ENCODE data around the gene HS6ST3. TPM values are rescaled to one million over a fixed set of nuclear protein-coding genes. Genes with fewer than 3 reads are reported as not detected.

The HS6ST3 gene
- total and polyA plus RNA-seq, 9 of the 15 experiments (the other 6 are each of a cell fraction or from before 2014, with no cell fraction given): not detected

- no peaks in the 10 kb centered on the region for H3K9me3 ChIP-seq (replicated peaks; ENCODE audit: control insufficient read depth, insufficient read depth, low read depth, low read length)
- ATAC-seq: no peak
- BruUV-seq (replicated peaks): no TSS peak
- no peaks in the 10 kb centered on the region for H3K79me2 ChIP-seq (ENCODE audit: control insufficient read depth, insufficient read depth, low read length)
- DNase-seq (ENCODE audit: extremely low read depth in 1 of 4, low spot score in 3 of 4): no peak
- WGBS (ENCODE audit: insufficient coverage, low coverage, missing lambda C conversion rate): 0% methylated on average over 1 of the region's 1 CpG
- in situ Hi-C loops (cut with MboI): no loop called here
- no peaks in the 10 kb centered on the region for H3K4me1 ChIP-seq (replicated peaks in 1 of 2; ENCODE audit: control insufficient read depth in 2 of 2, insufficient read depth in 2 of 2, low read length in 2 of 2)
- no peak overlapping the region for H3K4me3 ChIP-seq
- no peak overlapping the region for H3K27ac ChIP-seq (ENCODE audit: extremely low read depth, low read depth, low read length)
- H3K27me3 ChIP-seq (ENCODE audit: control insufficient read depth in 2 of 2, insufficient read depth in 2 of 2, low read length in 2 of 2): no peaks in the 10 kb centered on the region
- H3K9me1 ChIP-seq (ENCODE audit: control insufficient read depth, insufficient read depth, low read length): no peaks in the 10 kb centered on the region
- FAIRE-seq: no peak
- ChIA-PET CTCF (ENCODE audit: low intra/inter-chr PET ratio) (no interaction called here), POLR2A (no interaction called here)
- no peak overlapping the region for H2AFZ ChIP-seq (ENCODE audit: low read depth, low read length)
- TF ChIP-seq, protein P1, sequence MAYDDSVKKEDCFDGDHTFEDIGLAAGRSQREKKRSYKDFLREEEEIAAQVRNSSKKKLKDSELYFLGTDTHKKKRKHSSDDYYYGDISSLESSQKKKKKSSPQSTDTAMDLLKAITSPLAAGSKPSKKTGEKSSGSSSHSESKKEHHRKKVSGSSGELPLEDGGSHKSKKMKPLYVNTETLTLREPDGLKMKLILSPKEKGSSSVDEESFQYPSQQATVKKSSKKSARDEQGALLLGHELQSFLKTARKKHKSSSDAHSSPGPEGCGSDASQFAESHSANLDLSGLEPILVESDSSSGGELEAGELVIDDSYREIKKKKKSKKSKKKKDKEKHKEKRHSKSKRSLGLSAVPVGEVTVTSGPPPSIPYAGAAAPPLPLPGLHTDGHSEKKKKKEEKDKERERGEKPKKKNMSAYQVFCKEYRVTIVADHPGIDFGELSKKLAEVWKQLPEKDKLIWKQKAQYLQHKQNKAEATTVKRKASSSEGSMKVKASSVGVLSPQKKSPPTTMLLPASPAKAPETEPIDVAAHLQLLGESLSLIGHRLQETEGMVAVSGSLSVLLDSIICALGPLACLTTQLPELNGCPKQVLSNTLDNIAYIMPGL (CRISPR knock-in tag; IDR thresholded peaks at IDR 0.05): no peak
- TF ChIP-seq ZNF707 (CRISPR knock-in tag; conservative IDR thresholded peaks at IDR 0.05): no peak
- TF ChIP-seq ZNF197 (CRISPR knock-in tag; IDR thresholded peaks at IDR 0.05; ENCODE audit: low read depth): no peak
- no peak for TF ChIP-seq MTA3 (IDR thresholded peaks at IDR 0.05; ENCODE audit: borderline replicate concordance)
- no peak for TF ChIP-seq MYBL2 (IDR thresholded peaks at IDR 0.05; ENCODE audit: low read depth)
- no peak for TF ChIP-seq MYBL2 (CRISPR knock-in tag; IDR thresholded peaks at IDR 0.05; ENCODE audit: borderline replicate concordance)
- TF ChIP-seq ZNF316 (IDR thresholded peaks at IDR 0.05): no peak
- intact Hi-C loops (cut with micrococcal nuclease): no loop called here
- no peak overlapping the region for H3K9ac ChIP-seq (ENCODE audit: insufficient read depth in 1 of 2, low read depth in 2 of 2, low read length in 2 of 2)
- no peaks in the 10 kb centered on the region for H3K36me3 ChIP-seq (ENCODE audit: control insufficient read depth, insufficient read depth, low read length)
- no peaks in the 10 kb centered on the region for H4K20me1 ChIP-seq (replicated peaks; ENCODE audit: control insufficient read depth, insufficient read depth, low read length)
- no peak overlapping the region for H3K4me2 ChIP-seq (ENCODE audit: insufficient read depth, low read length)
Observed at GRCh38 chr13:96165840-96166239, 75.9 kb downstream of the HS6ST3 start.
